KMS-11 (cell line): ENCODE measurements around the gene DENND11.
"Not testable (repeated sequence)": the region's sequence is repeated elsewhere in the genome, so short reads cannot be mapped to it uniquely, and the experiment has no call there.

Experiments used
- H2AFZ ChIP-seq: fragments of 200-600 bp; sonication (generic); 2 replicates; pipeline ENCODE4 v1.6.1; 2016; ENCODE audit warnings: antibody characterized with exemption, mixed run types, low read depth
- H3K27ac ChIP-seq: fragments of 200-600 bp; sonication (generic); 2 replicates; pipeline ENCODE4 v1.6.1; 2016; ENCODE audit warnings: mild to moderate bottlenecking, mixed run types
- H3K27me3 ChIP-seq: fragments of 200-600 bp; sonication (generic); 2 replicates; pipeline ENCODE4 v1.6.1; 2017; ENCODE audit warnings: mild to moderate bottlenecking, low read depth, mixed run types, moderate library complexity; ENCODE audit not compliant: insufficient read depth
- H3K36me3 ChIP-seq: fragments of 200-600 bp; sonication (generic); 2 replicates; pipeline ENCODE4 v1.6.1; 2017; ENCODE audit warnings: mild to moderate bottlenecking, mixed run types; ENCODE audit not compliant: insufficient read depth
- H3K4me1 ChIP-seq: fragments of 200-600 bp; sonication (generic); 2 replicates; pipeline ENCODE4 v1.6.1; 2016; ENCODE audit warnings: mild to moderate bottlenecking, low read depth, mixed run types; ENCODE audit not compliant: poor library complexity, severe bottlenecking
- H3K4me2 ChIP-seq: fragments of 200-600 bp; sonication (generic); 2 replicates; pipeline ENCODE4 v1.7.0; 2016; ENCODE audit warnings: mild to moderate bottlenecking, mixed run types
- H3K4me3 ChIP-seq: fragments of 200-600 bp; sonication (generic); IDR thresholded peaks from 2 replicates; pipeline ENCODE4 v1.6.1; 2017; ENCODE audit warnings: low read depth, low read length, mixed read lengths; ENCODE audit not compliant: insufficient read depth
- H3K79me2 ChIP-seq: fragments of 200-600 bp; sonication (generic); 2 replicates; pipeline ENCODE4 v1.6.1; 2016; ENCODE audit warnings: low read depth, mixed run types; ENCODE audit not compliant: insufficient read depth
- H3K9ac ChIP-seq: fragments of 200-600 bp; sonication (generic); 2 replicates; pipeline ENCODE4 v1.6.1; 2016; ENCODE audit warnings: mild to moderate bottlenecking, mixed run types
- H4K20me1 ChIP-seq: fragments of 200-600 bp; sonication (generic); 2 replicates; pipeline ENCODE4 v1.6.1; 2016; ENCODE audit warnings: mild to moderate bottlenecking, mixed run types; ENCODE audit not compliant: insufficient read depth
- CTCF ChIP-seq: fragments of 200-600 bp; sonication (generic); conservative IDR thresholded peaks from 2 replicates; pipeline ENCODE4 v1.6.1; 2017; ENCODE audit warnings: low read depth, mild to moderate bottlenecking, antibody characterized with exemption, low read length, moderate library complexity, mixed read lengths

DENND11 gene

GRCh38 chr7:141695803-141696289 lies 6.1 kb downstream of the DENND11 start:
- Histone ChIP-seq H3K4me2 (no peak overlapping the region), H3K27me3 (no peaks in the 10 kb centered on the region), H3K27ac (no peak overlapping the region), H2AFZ (no peak overlapping the region), H3K9ac (no peak overlapping the region), H3K36me3 (no peaks in the 10 kb centered on the region), H3K4me1 (peaks cover 22% of the 10 kb centered on the region), H3K79me2 (no peaks in the 10 kb centered on the region; the same call in 1 of the 2 replicates), H3K4me3 (no peak overlapping the region), H4K20me1 (no peaks in the 10 kb centered on the region)
- TF ChIP-seq CTCF = no peak

- no peak overlapping the region for H3K27ac ChIP-seq
- H3K36me3 ChIP-seq = no peaks in the 10 kb centered on the region
- no peaks in the 10 kb centered on the region for H4K20me1 ChIP-seq
- H2AFZ ChIP-seq = no peak overlapping the region
- H3K4me2 ChIP-seq = no peak overlapping the region
- TF ChIP-seq CTCF = no peak
- no peak overlapping the region for H3K4me3 ChIP-seq
- no peak overlapping the region for H3K9ac ChIP-seq
- no peaks in the 10 kb centered on the region for H3K27me3 ChIP-seq
- H3K79me2 ChIP-seq = no peaks in the 10 kb centered on the region; the same call in 1 of the 2 replicates
- H3K4me1 ChIP-seq = peaks cover 14% of the 10 kb centered on the region
Observed at GRCh38 chr7:141693082-141693481, 8.9 kb downstream of the DENND11 start.

- Histone ChIP-seq H3K36me3 (no peaks in the 10 kb centered on the region), H3K79me2 (no peaks in the 10 kb centered on the region; the same call in 1 of the 2 replicates), H3K4me1 (peaks cover 3% of the 10 kb centered on the region), H3K27me3 (no peaks in the 10 kb centered on the region), H3K27ac (no peak overlapping the region), H3K4me2 (no peak overlapping the region), H2AFZ (no peak overlapping the region), H4K20me1 (no peaks in the 10 kb centered on the region), H3K4me3 (no peak overlapping the region), H3K9ac (no peak overlapping the region)
- TF ChIP-seq CTCF = no peak
Observed at GRCh38 chr7:141691961-141692360, 10.0 kb downstream of the DENND11 start.

GRCh38 chr7:141691540-141691939 lies 10.4 kb downstream of the DENND11 start:
- no peaks in the 10 kb centered on the region for H3K27me3 ChIP-seq
- H3K4me1 ChIP-seq = no peaks in the 10 kb centered on the region
- H4K20me1 ChIP-seq = no peaks in the 10 kb centered on the region
- no peak overlapping the region for H3K4me3 ChIP-seq
- no peak overlapping the region for H3K9ac ChIP-seq
- H3K79me2 ChIP-seq = no peaks in the 10 kb centered on the region; the same call in 1 of the 2 replicates
- no peak overlapping the region for H2AFZ ChIP-seq
- H3K27ac ChIP-seq = no peak overlapping the region
- no peak overlapping the region for H3K4me2 ChIP-seq
- no peak for TF ChIP-seq CTCF
- no peaks in the 10 kb centered on the region for H3K36me3 ChIP-seq

- H2AFZ ChIP-seq, H3K4me2 ChIP-seq, H4K20me1 ChIP-seq, H3K36me3 ChIP-seq, H3K4me3 ChIP-seq, H3K27me3 ChIP-seq, H3K9ac ChIP-seq, H3K79me2 ChIP-seq, H3K27ac ChIP-seq, H3K4me1 ChIP-seq: not testable (repeated sequence)
Observed at GRCh38 chr7:141689072-141689825, 12.7 kb downstream of the DENND11 start.
